GM18951 (cell line): ENCODE data around the gene JSRP1.

Experiments
- POLR2A ChIP-seq: IDR thresholded peaks from 4 replicates; pipeline ENCODE4 v1.6.1; 2011; ENCODE audit warnings: mild to moderate bottlenecking; ENCODE audit not compliant: insufficient read length, insufficient read depth; ENCODE audit errors: extremely low read depth
- in situ Hi-C: fragments of 300-500 bp; cut with MboI; formaldehyde crosslinking; loops from one replicate; pipeline ENCODE4 v1.12.0; 2022; ENCODE audit warnings: low sequenced_read_pairs, mixed read lengths, inconsistent platforms; ENCODE audit not compliant: unreplicated experiment

JSRP1 gene

GRCh38 chr19:2278459-2279158 lies 22.4 kb upstream of the JSRP1 start:
- no peak for TF ChIP-seq POLR2A
- in situ Hi-C loops: loop anchor here (25.0 kb wide), 1 partner anchor 334 kb away; no protein-coding TSS in a partner anchor

- in situ Hi-C loops: loop anchor here (25.0 kb wide), 1 partner anchor 335 kb away; no protein-coding TSS in a partner anchor
- TF ChIP-seq POLR2A: no peak
Measured at GRCh38 chr19:2277138-2277537, 20.9 kb upstream of the JSRP1 start.

GRCh38 chr19:2276429-2276986 lies 20.3 kb upstream of the JSRP1 start:
- in situ Hi-C loops: loop anchor here (25.0 kb wide), 1 partner anchor 336 kb away; no protein-coding TSS in a partner anchor

GRCh38 chr19:2275588-2276428 lies 19.6 kb upstream of the JSRP1 start:
- in situ Hi-C loops: loop anchor here (25.0 kb wide), 1 partner anchor 336 kb away; no protein-coding TSS in a partner anchor
- no peak for TF ChIP-seq POLR2A

More at GRCh38 chr19:2276429-2276986, 20.3 kb upstream of the JSRP1 start:
- TF ChIP-seq POLR2A: no peak

- TF ChIP-seq POLR2A: no peak
- in situ Hi-C loops: loop anchor here (25.0 kb wide), 1 partner anchor 337 kb away; no protein-coding TSS in a partner anchor
Measured at GRCh38 chr19:2274931-2275535, 18.8 kb upstream of the JSRP1 start.

- in situ Hi-C loops: no loop called here
- no peak for TF ChIP-seq POLR2A
Measured at GRCh38 chr19:2274185-2274711, 18.0 kb upstream of the JSRP1 start.

GRCh38 chr19:2273356-2274184 lies 17.4 kb upstream of the JSRP1 start:
- in situ Hi-C loops: no loop called here
- peak; percentile 53 for TF ChIP-seq POLR2A

GRCh38 chr19:2271234-2272103 lies 15.3 kb upstream of the JSRP1 start:
- in situ Hi-C loops: no loop called here
- no peak for TF ChIP-seq POLR2A

GRCh38 chr19:2270423-2271233 lies 14.4 kb upstream of the JSRP1 start:
- in situ Hi-C loops: no loop called here

GRCh38 chr19:2270157-2270422 lies 13.9 kb upstream of the JSRP1 start:
- in situ Hi-C loops: no loop called here
- TF ChIP-seq POLR2A: no peak

More at GRCh38 chr19:2270423-2271233, 14.4 kb upstream of the JSRP1 start:
- no peak for TF ChIP-seq POLR2A
